Gastrocnemius medialis (tissue), 4 donors: Measurements from ENCODE around the gene DNAAF6. TPM values are rescaled to one million over a fixed set of nuclear protein-coding genes. Genes with fewer than 3 reads are reported as not detected.
"Not testable (repeated sequence)": the region's sequence is repeated elsewhere in the genome, so short reads cannot be mapped to it uniquely, and the experiment has no call there.

ENCODE experiments used
- ATAC-seq, 2 donors: fragments of 150-250 bp; one replicate each; pipeline ENCODE4 v1.9.1; 2016
- DNase-seq, 2 donors: peaks; one replicate each; pipeline ENCODE4 v3.0.0-alpha.2; 2019
- H3K27ac ChIP-seq, 4 donors: fragments of 200-600 bp; sonication (generic); 1 replicate in 1 of 4; 2 replicates in 3 of 4; pipeline ENCODE4 v1.5.1; 2016 to 2018; ENCODE audit warnings: mild to moderate bottlenecking in 2 of 4, moderate library complexity in 1 of 4
- H3K27me3 ChIP-seq, 3 donors: fragments of 200-600 bp; sonication (generic) in 2 of 3; 1 replicate in 1 of 3; 2 replicates in 2 of 3; pipeline versions ENCODE4 v1.5.1 to v1.6.0; 2016 to 2019; ENCODE audit warnings: mild to moderate bottlenecking in 1 of 3, moderate library complexity in 1 of 3
- H3K36me3 ChIP-seq, 2 donors: fragments of 200-600 bp; sonication (generic) in 1 of 2; one replicate each; pipeline ENCODE4 v1.5.1; 2017 to 2018
- H3K4me1 ChIP-seq, 2 donors: fragments of 200-600 bp; sonication (generic) in 1 of 2; one replicate each; pipeline ENCODE4 v1.5.1; 2016 to 2017; ENCODE audit warnings: mild to moderate bottlenecking in 2 of 2
- H3K4me3 ChIP-seq, 4 donors: fragments of 200-600 bp; sonication (generic) in 3 of 4; 1 replicate in 1 of 4; 2 replicates in 3 of 4; pipeline ENCODE4 v1.5.1; 2016 to 2019; ENCODE audit warnings: mild to moderate bottlenecking in 2 of 4
- H3K9me3 ChIP-seq, 3 donors: fragments of 200-600 bp; sonication (generic) in 2 of 3; 1 replicate in 1 of 3; 2 replicates in 2 of 3; pipeline ENCODE4 v1.5.1; 2016 to 2019
- POLR2A ChIP-seq, 2 donors: fragments of 450-650 bp; IDR thresholded peaks; one replicate each; pipeline ENCODE4 v1.6.1; 2017; ENCODE audit warnings: antibody characterized with exemption in 2 of 2, mild to moderate bottlenecking in 2 of 2, moderate library complexity in 2 of 2
- in situ Hi-C, 4 donors: fragments of 200-750 bp; cut with MboI; loops; one replicate each; pipeline versions ENCODE4 v1.15.0 to v1.8.0; 2017; ENCODE audit warnings: low sequenced_read_pairs in 4 of 4
- intact Hi-C: fragments of 100-400 bp; cut with DNase I; formaldehyde crosslinking; loops from one replicate; pipeline ENCODE4 v1.15.1; 2023; ENCODE audit warnings: low total_unique reads
- total RNA-seq, 4 donors: library from RNA; depleted of rRNA; stranded (reverse); fragments of >200 nt; gene quantifications; one replicate each; pipeline versions ENCODE4 v1.1.0 to v1.2.3, GENCODE V29; 2016
- TF ChIP-seq, protein P1 (sequence below), 5 experiments: fragments of 450-650 bp in 3 of 5; fragments of 200-600 bp in 2 of 5; sonication (generic) in 2 of 5; IDR thresholded peaks in 4 of 5; conservative IDR thresholded peaks in 1 of 5; 1 replicate in 4 of 5; 2 replicates in 1 of 5; pipeline ENCODE4 v1.5.1; 2016 to 2019; ENCODE audit warnings: antibody characterized with exemption in 5 of 5, mild to moderate bottlenecking in 3 of 5, moderate library complexity in 3 of 5

DNAAF6 gene
- total RNA-seq, 4 donors from 2014 or later: not detected

DNA sequence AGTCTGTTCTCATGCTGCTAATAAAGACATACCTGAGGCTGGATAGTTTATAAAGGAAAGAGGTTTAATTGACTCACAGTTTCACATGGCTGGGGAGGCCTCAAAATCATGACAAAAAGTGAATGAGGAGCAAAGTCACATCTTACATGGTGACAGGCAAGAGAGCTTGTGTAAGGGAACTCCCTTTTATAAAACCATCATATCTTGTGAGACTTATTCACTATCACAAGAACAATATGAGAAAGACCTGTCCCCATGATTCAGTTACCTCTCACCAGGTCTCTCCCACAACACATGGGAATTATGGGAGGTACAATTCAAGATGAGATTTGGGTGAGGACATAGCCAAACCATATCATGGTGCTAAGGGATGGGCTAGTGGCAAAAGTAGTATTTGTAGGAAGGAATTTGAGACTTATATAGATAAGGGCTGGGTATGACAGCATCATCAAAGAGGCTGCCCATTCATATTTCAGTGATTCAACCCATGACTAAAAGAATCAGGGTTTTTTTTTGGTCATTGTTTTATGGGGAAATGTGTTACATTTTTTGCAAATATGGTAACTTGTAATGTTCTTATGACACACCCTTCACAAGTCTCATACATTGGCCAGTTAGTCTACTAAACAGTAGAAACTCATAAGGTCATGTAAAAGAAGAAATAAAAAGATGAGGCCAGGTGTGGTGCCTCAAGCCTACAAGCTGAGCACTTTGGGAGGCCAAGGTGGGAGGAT is 34.9 kb upstream of the DNAAF6 start:
- DNase-seq (no peak), ATAC-seq (no peak)
- H3K4me3 ChIP-seq: no peak overlapping the region
- in situ Hi-C loops: no loop called here
- intact Hi-C loops: no loop called here
- no peaks in the 10 kb centered on the region for H3K4me1 ChIP-seq
- H3K9me3 ChIP-seq: no peaks in the 10 kb centered on the region
- H3K27ac ChIP-seq: no peak overlapping the region
- no peaks in the 10 kb centered on the region for H3K36me3 ChIP-seq
- TF ChIP-seq POLR2A (IDR thresholded peaks at IDR 0.05): no peak
- TF ChIP-seq, protein P1, sequence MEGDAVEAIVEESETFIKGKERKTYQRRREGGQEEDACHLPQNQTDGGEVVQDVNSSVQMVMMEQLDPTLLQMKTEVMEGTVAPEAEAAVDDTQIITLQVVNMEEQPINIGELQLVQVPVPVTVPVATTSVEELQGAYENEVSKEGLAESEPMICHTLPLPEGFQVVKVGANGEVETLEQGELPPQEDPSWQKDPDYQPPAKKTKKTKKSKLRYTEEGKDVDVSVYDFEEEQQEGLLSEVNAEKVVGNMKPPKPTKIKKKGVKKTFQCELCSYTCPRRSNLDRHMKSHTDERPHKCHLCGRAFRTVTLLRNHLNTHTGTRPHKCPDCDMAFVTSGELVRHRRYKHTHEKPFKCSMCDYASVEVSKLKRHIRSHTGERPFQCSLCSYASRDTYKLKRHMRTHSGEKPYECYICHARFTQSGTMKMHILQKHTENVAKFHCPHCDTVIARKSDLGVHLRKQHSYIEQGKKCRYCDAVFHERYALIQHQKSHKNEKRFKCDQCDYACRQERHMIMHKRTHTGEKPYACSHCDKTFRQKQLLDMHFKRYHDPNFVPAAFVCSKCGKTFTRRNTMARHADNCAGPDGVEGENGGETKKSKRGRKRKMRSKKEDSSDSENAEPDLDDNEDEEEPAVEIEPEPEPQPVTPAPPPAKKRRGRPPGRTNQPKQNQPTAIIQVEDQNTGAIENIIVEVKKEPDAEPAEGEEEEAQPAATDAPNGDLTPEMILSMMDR (IDR thresholded peaks at IDR 0.05 in 4 of 5, conservative IDR thresholded peaks at IDR 0.05 in 1 of 5): no peak
- H3K27me3 ChIP-seq: no peaks in the 10 kb centered on the region

DNA sequence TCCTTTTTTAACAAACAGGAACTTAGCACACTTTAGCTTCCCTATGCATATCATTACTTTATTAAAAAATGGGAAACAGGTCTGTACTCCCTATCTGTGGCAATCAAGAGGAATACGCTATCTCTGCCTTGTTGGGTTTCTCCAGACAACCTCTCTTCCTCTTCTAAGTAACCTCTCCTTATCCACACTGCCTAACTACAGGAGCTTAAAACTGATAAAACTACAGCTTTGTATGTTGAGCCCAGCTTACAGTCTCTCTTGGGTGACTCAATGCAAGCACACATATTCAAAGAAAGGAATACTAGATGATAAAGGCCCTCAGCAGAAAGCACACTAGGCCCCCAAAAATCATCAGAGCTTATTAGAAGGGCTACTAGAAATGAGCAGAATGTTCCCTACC is 9.1 kb upstream of the DNAAF6 start:
- Histone ChIP-seq H3K4me1 (no peaks in the 10 kb centered on the region), H3K9me3 (no peaks in the 10 kb centered on the region), H3K27me3 (peaks cover 0 to 10% (median 0%) of the 10 kb centered on the region in 3 donors), H3K4me3 (no peak overlapping the region), H3K27ac (no peak overlapping the region), H3K36me3 (no peaks in the 10 kb centered on the region)
- intact Hi-C loops: no loop called here
- TF ChIP-seq, protein P1 (IDR thresholded peaks at IDR 0.05 in 4 of 5, conservative IDR thresholded peaks at IDR 0.05 in 1 of 5): no peak
- no peak for TF ChIP-seq POLR2A (IDR thresholded peaks at IDR 0.05)
- in situ Hi-C loops: no loop called here
- ATAC-seq: no peak
- no peak for DNase-seq

DNA sequence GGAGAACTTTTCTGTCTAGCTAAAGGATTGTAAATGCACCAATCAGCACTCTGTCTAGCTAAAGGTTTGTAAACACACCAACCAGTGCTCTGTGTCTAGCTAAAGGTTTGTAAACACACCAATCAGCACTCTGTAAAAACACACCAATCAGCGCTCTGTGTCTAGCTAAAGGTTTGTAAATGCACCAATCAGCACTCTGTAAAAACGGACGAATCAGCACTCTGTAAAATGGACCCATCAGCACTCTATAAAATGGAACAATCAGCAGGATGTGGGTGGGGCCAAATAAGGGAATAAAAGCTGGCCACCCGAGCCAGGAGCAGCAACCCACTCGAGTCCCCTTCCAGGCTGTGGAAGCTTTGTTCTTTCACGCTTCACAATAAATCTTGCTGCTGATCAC is 8.3 kb upstream of the DNAAF6 start:
- intact Hi-C loops, DNase-seq, ATAC-seq, H3K36me3 ChIP-seq, H3K27ac ChIP-seq, H3K4me1 ChIP-seq, in situ Hi-C loops, H3K4me3 ChIP-seq, H3K9me3 ChIP-seq: not testable (repeated sequence)
- H3K27me3 ChIP-seq: peaks cover 0 to 10% (median 0%) of the 10 kb centered on the region in 3 donors

DNA sequence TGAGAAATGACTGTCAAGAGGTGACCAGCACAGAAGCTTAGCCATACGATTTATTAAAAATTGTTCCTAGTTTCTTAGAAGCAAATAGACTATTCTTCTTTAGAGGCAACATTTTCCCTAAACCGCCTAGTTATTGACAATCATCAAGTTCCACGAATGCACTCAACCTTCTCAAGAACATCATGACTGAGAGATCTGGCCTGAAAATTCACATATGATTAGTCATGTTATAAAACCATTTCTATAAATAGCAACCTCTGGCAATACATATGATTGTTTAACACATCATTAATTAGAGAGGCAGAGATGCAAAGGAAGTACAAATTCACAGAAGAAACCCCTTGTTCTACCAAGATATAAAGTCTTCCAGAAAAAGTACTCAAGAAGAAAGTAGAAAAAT is 6.9 kb upstream of the DNAAF6 start:
- Histone ChIP-seq H3K4me1 (no peaks in the 10 kb centered on the region), H3K36me3 (no peaks in the 10 kb centered on the region), H3K27me3 (peaks cover 0 to 10% (median 0%) of the 10 kb centered on the region in 3 donors), H3K27ac (no peak overlapping the region), H3K4me3 (no peak overlapping the region), H3K9me3 (no peaks in the 10 kb centered on the region)
- no peak for TF ChIP-seq POLR2A (IDR thresholded peaks at IDR 0.05)
- TF ChIP-seq, protein P1 (IDR thresholded peaks at IDR 0.05 in 4 of 5, conservative IDR thresholded peaks at IDR 0.05 in 1 of 5): no peak
- in situ Hi-C loops: no loop called here
- intact Hi-C loops: no loop called here
- ATAC-seq (no peak), DNase-seq (no peak)

DNA sequence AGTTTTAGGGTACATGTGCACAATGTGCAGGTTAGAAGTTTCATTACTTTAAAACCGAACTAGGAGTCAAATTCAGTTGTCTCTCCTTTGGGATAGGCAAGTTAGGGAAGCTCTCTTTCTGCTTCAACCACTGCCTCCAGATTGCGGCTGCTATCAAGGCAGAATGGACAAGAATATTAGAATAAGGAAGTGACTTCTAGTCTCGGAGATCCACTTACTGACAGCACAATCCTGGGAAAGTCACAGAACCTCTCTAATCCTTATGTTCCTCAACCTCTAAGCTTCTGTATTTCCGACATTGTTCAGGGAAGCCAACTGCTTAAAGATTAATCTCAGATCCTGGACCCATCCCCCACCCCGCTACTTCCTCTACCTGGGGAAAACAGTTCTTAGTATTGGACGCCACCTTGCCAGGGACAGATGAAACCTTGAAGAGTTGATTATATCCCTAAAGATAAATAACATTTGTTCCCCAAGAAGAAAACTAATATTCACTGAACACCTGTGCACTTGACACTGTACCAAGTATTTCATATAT is 2.3 kb upstream of the DNAAF6 start:
- Histone ChIP-seq H3K4me1 (no peaks in the 10 kb centered on the region), H3K4me3 (no peak overlapping the region), H3K9me3 (no peaks in the 10 kb centered on the region), H3K27me3 (peaks cover 0 to 24% (median 5%) of the 10 kb centered on the region in 3 donors), H3K36me3 (no peaks in the 10 kb centered on the region), H3K27ac (no peak overlapping the region)
- TF ChIP-seq POLR2A (IDR thresholded peaks at IDR 0.05): no peak
- TF ChIP-seq, protein P1 (IDR thresholded peaks at IDR 0.05 in 4 of 5, conservative IDR thresholded peaks at IDR 0.05 in 1 of 5): no peak
- no peak for DNase-seq
- in situ Hi-C loops (no loop called here), intact Hi-C loops (no loop called here)
- ATAC-seq: no peak
